ENCODE measurements around the gene BUD13. TPM values are rescaled to one million over a fixed set of nuclear protein-coding genes. Genes with fewer than 3 reads are reported as not detected.

The BUD13 gene
- total and polyA plus RNA-seq, 10 of the 15 experiments (the other 5 are each of a cell fraction or from before 2014, with no cell fraction given), result 10.9 to 36.5 (median 24.7) TPM

DNA sequence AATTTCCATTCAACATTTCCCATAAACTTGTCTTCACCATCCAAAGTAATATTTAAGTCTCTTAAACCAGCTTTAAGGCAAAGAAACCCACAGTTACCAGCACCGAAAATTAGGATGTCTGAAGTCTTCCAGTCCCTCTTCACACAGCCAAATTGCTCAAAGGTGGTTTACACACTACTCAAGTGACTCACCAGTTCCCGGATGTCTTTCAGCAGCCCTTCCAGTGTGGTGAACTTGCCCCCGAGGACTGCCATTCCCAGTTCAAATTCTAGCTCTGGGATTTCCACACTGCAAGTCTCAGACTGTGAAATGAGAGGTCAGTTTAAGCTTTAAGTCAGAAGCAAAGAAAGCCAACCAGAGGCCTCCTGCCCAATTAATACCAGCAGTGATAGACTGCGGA, 9.9 kb upstream of the BUD13 start (continued):
- TF ChIP-seq, protein P1, sequence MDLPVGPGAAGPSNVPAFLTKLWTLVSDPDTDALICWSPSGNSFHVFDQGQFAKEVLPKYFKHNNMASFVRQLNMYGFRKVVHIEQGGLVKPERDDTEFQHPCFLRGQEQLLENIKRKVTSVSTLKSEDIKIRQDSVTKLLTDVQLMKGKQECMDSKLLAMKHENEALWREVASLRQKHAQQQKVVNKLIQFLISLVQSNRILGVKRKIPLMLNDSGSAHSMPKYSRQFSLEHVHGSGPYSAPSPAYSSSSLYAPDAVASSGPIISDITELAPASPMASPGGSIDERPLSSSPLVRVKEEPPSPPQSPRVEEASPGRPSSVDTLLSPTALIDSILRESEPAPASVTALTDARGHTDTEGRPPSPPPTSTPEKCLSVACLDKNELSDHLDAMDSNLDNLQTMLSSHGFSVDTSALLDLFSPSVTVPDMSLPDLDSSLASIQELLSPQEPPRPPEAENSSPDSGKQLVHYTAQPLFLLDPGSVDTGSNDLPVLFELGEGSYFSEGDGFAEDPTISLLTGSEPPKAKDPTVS (IDR thresholded peaks at IDR 0.05; ENCODE audit: low read depth, low read length), result no peak
- no peak for TF ChIP-seq SMC3 (IDR thresholded peaks at IDR 0.05; ENCODE audit: borderline replicate concordance, low read length)
- no peak for TF ChIP-seq EP300 (IDR thresholded peaks at IDR 0.05; ENCODE audit: borderline replicate concordance in 1 of 2, control insufficient read depth in 1 of 2, low read depth in 2 of 2, low read length in 2 of 2)
- no peak for TF ChIP-seq HCFC1 (IDR thresholded peaks at IDR 0.05; ENCODE audit: low read length)
- TF ChIP-seq, protein P2, sequence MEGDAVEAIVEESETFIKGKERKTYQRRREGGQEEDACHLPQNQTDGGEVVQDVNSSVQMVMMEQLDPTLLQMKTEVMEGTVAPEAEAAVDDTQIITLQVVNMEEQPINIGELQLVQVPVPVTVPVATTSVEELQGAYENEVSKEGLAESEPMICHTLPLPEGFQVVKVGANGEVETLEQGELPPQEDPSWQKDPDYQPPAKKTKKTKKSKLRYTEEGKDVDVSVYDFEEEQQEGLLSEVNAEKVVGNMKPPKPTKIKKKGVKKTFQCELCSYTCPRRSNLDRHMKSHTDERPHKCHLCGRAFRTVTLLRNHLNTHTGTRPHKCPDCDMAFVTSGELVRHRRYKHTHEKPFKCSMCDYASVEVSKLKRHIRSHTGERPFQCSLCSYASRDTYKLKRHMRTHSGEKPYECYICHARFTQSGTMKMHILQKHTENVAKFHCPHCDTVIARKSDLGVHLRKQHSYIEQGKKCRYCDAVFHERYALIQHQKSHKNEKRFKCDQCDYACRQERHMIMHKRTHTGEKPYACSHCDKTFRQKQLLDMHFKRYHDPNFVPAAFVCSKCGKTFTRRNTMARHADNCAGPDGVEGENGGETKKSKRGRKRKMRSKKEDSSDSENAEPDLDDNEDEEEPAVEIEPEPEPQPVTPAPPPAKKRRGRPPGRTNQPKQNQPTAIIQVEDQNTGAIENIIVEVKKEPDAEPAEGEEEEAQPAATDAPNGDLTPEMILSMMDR (IDR thresholded peaks at IDR 0.05 in 2 of 3, conservative IDR thresholded peaks at IDR 0.05 in 1 of 3; ENCODE audit: control insufficient read depth in 2 of 3, extremely low read depth in 1 of 3, insufficient read depth in 1 of 3, low read depth in 3 of 3, low read length in 3 of 3), result no peak
- TF ChIP-seq, protein P3, sequence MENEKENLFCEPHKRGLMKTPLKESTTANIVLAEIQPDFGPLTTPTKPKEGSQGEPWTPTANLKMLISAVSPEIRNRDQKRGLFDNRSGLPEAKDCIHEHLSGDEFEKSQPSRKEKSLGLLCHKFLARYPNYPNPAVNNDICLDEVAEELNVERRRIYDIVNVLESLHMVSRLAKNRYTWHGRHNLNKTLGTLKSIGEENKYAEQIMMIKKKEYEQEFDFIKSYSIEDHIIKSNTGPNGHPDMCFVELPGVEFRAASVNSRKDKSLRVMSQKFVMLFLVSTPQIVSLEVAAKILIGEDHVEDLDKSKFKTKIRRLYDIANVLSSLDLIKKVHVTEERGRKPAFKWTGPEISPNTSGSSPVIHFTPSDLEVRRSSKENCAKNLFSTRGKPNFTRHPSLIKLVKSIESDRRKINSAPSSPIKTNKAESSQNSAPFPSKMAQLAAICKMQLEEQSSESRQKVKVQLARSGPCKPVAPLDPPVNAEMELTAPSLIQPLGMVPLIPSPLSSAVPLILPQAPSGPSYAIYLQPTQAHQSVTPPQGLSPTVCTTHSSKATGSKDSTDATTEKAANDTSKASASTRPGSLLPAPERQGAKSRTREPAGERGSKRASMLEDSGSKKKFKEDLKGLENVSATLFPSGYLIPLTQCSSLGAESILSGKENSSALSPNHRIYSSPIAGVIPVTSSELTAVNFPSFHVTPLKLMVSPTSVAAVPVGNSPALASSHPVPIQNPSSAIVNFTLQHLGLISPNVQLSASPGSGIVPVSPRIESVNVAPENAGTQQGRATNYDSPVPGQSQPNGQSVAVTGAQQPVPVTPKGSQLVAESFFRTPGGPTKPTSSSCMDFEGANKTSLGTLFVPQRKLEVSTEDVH (IDR thresholded peaks at IDR 0.05; ENCODE audit: low read depth, partially characterized antibody), result no peak
- no peak for TF ChIP-seq RELA (IDR thresholded peaks at IDR 0.05; ENCODE audit: borderline replicate concordance, partially characterized antibody)
- no peak for TF ChIP-seq ESRRA (IDR thresholded peaks at IDR 0.05; ENCODE audit: low read length)
- TF ChIP-seq ZNF274 (IDR thresholded peaks at IDR 0.05; ENCODE audit: insufficient read depth, insufficient read length), result no peak
- no peak for TF ChIP-seq KDM1A (IDR thresholded peaks at IDR 0.05; ENCODE audit: borderline replicate concordance)
- no peak for TF ChIP-seq BRCA1 (IDR thresholded peaks at IDR 0.05; ENCODE audit: low read depth, low read length)
- TF ChIP-seq SREBF1 (IDR thresholded peaks at IDR 0.05; ENCODE audit: low read length), result no peak
- no peak for TF ChIP-seq POU2F2 (IDR thresholded peaks at IDR 0.05; ENCODE audit: borderline replicate concordance, low read depth, low read length)
- TF ChIP-seq EED (IDR thresholded peaks at IDR 0.05; ENCODE audit: low read depth), result peak; percentile 50
- no peak for TF ChIP-seq SP1 (IDR thresholded peaks at IDR 0.05; ENCODE audit: low read depth, low read length)
- no peak for TF ChIP-seq JUND (IDR thresholded peaks at IDR 0.05; ENCODE audit: low read depth, low read length)
- TF ChIP-seq SMARCA5 (IDR thresholded peaks at IDR 0.05), result no peak
- TF ChIP-seq, protein P4, sequence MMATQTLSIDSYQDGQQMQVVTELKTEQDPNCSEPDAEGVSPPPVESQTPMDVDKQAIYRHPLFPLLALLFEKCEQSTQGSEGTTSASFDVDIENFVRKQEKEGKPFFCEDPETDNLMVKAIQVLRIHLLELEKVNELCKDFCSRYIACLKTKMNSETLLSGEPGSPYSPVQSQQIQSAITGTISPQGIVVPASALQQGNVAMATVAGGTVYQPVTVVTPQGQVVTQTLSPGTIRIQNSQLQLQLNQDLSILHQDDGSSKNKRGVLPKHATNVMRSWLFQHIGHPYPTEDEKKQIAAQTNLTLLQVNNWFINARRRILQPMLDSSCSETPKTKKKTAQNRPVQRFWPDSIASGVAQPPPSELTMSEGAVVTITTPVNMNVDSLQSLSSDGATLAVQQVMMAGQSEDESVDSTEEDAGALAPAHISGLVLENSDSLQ (IDR thresholded peaks at IDR 0.05), result no peak
- TF ChIP-seq FOXK2 (IDR thresholded peaks at IDR 0.05), result no peak
- TF ChIP-seq WRNIP1 (IDR thresholded peaks at IDR 0.05; ENCODE audit: borderline replicate concordance, low read depth, low read length), result no peak
- peak; percentile 23 to 36; a peak in 3 of 4 replicates for TF ChIP-seq IKZF2 (IDR thresholded peaks at IDR 0.05)
- TF ChIP-seq ETV6 (conservative IDR thresholded peaks at IDR 0.05 in 1 of 2, IDR thresholded peaks at IDR 0.05 in 1 of 2; ENCODE audit: borderline replicate concordance in 1 of 2, low read depth in 1 of 2), result peak in 1 of 2 experiments; percentile 61; a peak in 1 of 4 replicates
- no peak for TF ChIP-seq GATAD2B (conservative IDR thresholded peaks at IDR 0.05; ENCODE audit: low read depth)
- no peak for TF ChIP-seq ZNF622 (IDR thresholded peaks at IDR 0.05)
